Measurements from ENCODE around the gene CSK. TPM values are rescaled to one million over a fixed set of nuclear protein-coding genes. Genes with fewer than 3 reads are reported as not detected.

CSK gene
- total RNA-seq, 2 experiments from 2014 or later, result 112 to 355 TPM

DNA sequence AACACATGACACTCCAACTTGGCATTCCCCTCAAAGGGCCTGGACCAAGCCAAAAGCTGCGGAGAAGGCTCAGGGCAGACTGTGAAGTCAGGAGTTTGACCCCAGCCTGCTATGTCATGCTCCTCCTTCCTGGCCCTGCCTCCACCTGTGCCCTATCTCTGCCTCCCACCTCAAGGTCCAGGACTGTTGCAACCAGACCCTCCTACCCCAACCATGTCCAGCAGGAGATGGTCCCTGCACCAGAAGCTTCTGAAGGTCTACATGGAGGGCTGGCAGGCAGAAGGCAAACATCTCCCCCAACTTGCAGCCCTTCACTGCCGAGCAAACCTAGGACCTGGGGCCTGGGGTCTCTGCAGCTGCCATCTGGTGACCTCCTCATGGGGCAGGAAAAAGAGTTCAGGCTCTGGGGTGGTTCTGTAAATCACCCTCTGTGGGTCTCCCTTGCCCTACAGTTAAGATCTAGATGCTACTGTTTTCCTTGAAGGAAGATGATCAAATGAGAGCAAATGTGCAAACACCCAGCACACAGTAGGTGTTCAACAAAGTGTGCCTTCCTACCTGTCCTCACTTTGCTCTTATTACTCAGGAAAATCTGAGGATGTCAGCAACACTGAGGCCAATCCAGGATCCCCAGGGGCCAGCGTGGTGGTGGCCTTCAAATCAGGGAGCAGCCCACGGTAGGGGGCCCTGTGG is 11.5 kb upstream of the CSK start:
- H3K9me3 ChIP-seq (ENCODE audit: low read length), result no peaks in the 10 kb centered on the region
- H4K20me1 ChIP-seq (ENCODE audit: insufficient read depth, low read length), result no peaks in the 10 kb centered on the region
- H3K4me3 ChIP-seq (ENCODE audit: low read depth, low read length, poor library complexity, severe bottlenecking), result no peak overlapping the region
- no peak overlapping the region for H3K27ac ChIP-seq (ENCODE audit: low read depth, low read length, poor library complexity, severe bottlenecking)
- ChIA-PET CTCF (ENCODE audit: unreplicated experiment) (interaction anchor here (1.2 to 2.0 kb wide), 6 partner anchors 13 to 138 kb away, joined by 3 to 14 read pairs (median 8); no protein-coding TSS in a partner anchor), POLR2A (interaction anchor here (0.6 to 11.4 kb wide), 4 partner anchors 19 to 396 kb away, joined by 3 to 221 read pairs (median 6); no protein-coding TSS in a partner anchor)
- TF ChIP-seq EZH2phosphoT487 (IDR thresholded peaks at IDR 0.05; ENCODE audit: borderline replicate concordance, low read depth, low read length), result no peak
- TF ChIP-seq, protein P1, sequence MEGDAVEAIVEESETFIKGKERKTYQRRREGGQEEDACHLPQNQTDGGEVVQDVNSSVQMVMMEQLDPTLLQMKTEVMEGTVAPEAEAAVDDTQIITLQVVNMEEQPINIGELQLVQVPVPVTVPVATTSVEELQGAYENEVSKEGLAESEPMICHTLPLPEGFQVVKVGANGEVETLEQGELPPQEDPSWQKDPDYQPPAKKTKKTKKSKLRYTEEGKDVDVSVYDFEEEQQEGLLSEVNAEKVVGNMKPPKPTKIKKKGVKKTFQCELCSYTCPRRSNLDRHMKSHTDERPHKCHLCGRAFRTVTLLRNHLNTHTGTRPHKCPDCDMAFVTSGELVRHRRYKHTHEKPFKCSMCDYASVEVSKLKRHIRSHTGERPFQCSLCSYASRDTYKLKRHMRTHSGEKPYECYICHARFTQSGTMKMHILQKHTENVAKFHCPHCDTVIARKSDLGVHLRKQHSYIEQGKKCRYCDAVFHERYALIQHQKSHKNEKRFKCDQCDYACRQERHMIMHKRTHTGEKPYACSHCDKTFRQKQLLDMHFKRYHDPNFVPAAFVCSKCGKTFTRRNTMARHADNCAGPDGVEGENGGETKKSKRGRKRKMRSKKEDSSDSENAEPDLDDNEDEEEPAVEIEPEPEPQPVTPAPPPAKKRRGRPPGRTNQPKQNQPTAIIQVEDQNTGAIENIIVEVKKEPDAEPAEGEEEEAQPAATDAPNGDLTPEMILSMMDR (conservative IDR thresholded peaks at IDR 0.05; ENCODE audit: low read length), result no peak
- intact Hi-C loops (cut with micrococcal nuclease; ENCODE audit: unreplicated experiment), result loop anchor here (2.0 kb wide), 1 partner anchor 72 kb away; the partner anchor contains the start of gene ULK3
- peak overlapping the region; percentile 37 for H3K4me2 ChIP-seq (ENCODE audit: low read length)
- no peak overlapping the region for H2AFZ ChIP-seq (ENCODE audit: low read length)
- peaks cover 55% of the 10 kb centered on the region for H3K4me1 ChIP-seq (ENCODE audit: insufficient read depth, low read length, poor library complexity, severe bottlenecking)
- no peak for DNase-seq (ENCODE audit: low spot score)
- no peaks in the 10 kb centered on the region for H3K36me3 ChIP-seq (ENCODE audit: insufficient read depth, low read length)
- peaks cover 2% of the 10 kb centered on the region; the same call in 1 of the 2 replicates for H3K79me2 ChIP-seq (ENCODE audit: insufficient read depth, low read depth, low read length)
- H3K9me2 ChIP-seq (ENCODE audit: insufficient read depth, low read length), result no peaks in the 10 kb centered on the region
- BruUV-seq (replicated peaks), result no TSS peak

GRCh38 chr15:74773329-74773728 is 8.6 kb upstream of the CSK start:
- no peak for DNase-seq (ENCODE audit: low spot score)
- H3K4me1 ChIP-seq (ENCODE audit: insufficient read depth, low read length, poor library complexity, severe bottlenecking), result peaks cover 83% of the 10 kb centered on the region
- H3K9me3 ChIP-seq (ENCODE audit: low read length), result no peaks in the 10 kb centered on the region
- H3K4me3 ChIP-seq (ENCODE audit: low read depth, low read length, poor library complexity, severe bottlenecking), result no peak overlapping the region
- H3K79me2 ChIP-seq (ENCODE audit: insufficient read depth, low read depth, low read length), result peaks cover 10% of the 10 kb centered on the region; the same call in 1 of the 2 replicates
- H3K9me2 ChIP-seq (ENCODE audit: insufficient read depth, low read length), result no peaks in the 10 kb centered on the region
- ChIA-PET CTCF (ENCODE audit: unreplicated experiment) (interaction anchor here (1.3 to 2.6 kb wide), 4 partner anchors 8 to 31 kb away, joined by 3 to 12 read pairs (median 4); partner anchors contain the start of gene CSK), POLR2A (interaction anchor here (0.6 to 11.4 kb wide), 3 partner anchors 16 to 52 kb away, joined by 4 to 221 read pairs (median 7); no protein-coding TSS in a partner anchor)
- peak overlapping the region; percentile 99 for H3K27ac ChIP-seq (ENCODE audit: low read depth, low read length, poor library complexity, severe bottlenecking)
- intact Hi-C loops (cut with micrococcal nuclease; ENCODE audit: unreplicated experiment), result no loop called here
- H3K4me2 ChIP-seq (ENCODE audit: low read length), result peak overlapping the region; percentile 71
- no peak for TF ChIP-seq EZH2phosphoT487 (IDR thresholded peaks at IDR 0.05; ENCODE audit: borderline replicate concordance, low read depth, low read length)
- TF ChIP-seq, protein P1 (conservative IDR thresholded peaks at IDR 0.05; ENCODE audit: low read length), result no peak
- H3K36me3 ChIP-seq (ENCODE audit: insufficient read depth, low read length), result no peaks in the 10 kb centered on the region
- H4K20me1 ChIP-seq (ENCODE audit: insufficient read depth, low read length), result no peaks in the 10 kb centered on the region
- no TSS peak for BruUV-seq (replicated peaks)
- no peak overlapping the region for H2AFZ ChIP-seq (ENCODE audit: low read length)

Measured in OCI-LY7 (cell line).